KMS-11 (cell line): ENCODE measurements around the gene URM1.
"Not testable (repeated sequence)": the region's sequence is repeated elsewhere in the genome, so short reads cannot be mapped to it uniquely, and the experiment has no call there.

Experiments
- H2AFZ ChIP-seq: fragments of 200-600 bp; sonication (generic); 2 replicates; pipeline ENCODE4 v1.6.1; 2016; ENCODE audit warnings: antibody characterized with exemption, mixed run types, low read depth
- H3K27ac ChIP-seq: fragments of 200-600 bp; sonication (generic); 2 replicates; pipeline ENCODE4 v1.6.1; 2016; ENCODE audit warnings: mild to moderate bottlenecking, mixed run types
- H3K27me3 ChIP-seq: fragments of 200-600 bp; sonication (generic); 2 replicates; pipeline ENCODE4 v1.6.1; 2017; ENCODE audit warnings: mild to moderate bottlenecking, low read depth, mixed run types, moderate library complexity; ENCODE audit not compliant: insufficient read depth
- H3K36me3 ChIP-seq: fragments of 200-600 bp; sonication (generic); 2 replicates; pipeline ENCODE4 v1.6.1; 2017; ENCODE audit warnings: mild to moderate bottlenecking, mixed run types; ENCODE audit not compliant: insufficient read depth
- H3K4me1 ChIP-seq: fragments of 200-600 bp; sonication (generic); 2 replicates; pipeline ENCODE4 v1.6.1; 2016; ENCODE audit warnings: mild to moderate bottlenecking, low read depth, mixed run types; ENCODE audit not compliant: poor library complexity, severe bottlenecking
- H3K4me2 ChIP-seq: fragments of 200-600 bp; sonication (generic); 2 replicates; pipeline ENCODE4 v1.7.0; 2016; ENCODE audit warnings: mild to moderate bottlenecking, mixed run types
- H3K4me3 ChIP-seq: fragments of 200-600 bp; sonication (generic); IDR thresholded peaks from 2 replicates; pipeline ENCODE4 v1.6.1; 2017; ENCODE audit warnings: low read depth, low read length, mixed read lengths; ENCODE audit not compliant: insufficient read depth
- H3K79me2 ChIP-seq: fragments of 200-600 bp; sonication (generic); 2 replicates; pipeline ENCODE4 v1.6.1; 2016; ENCODE audit warnings: low read depth, mixed run types; ENCODE audit not compliant: insufficient read depth
- H3K9ac ChIP-seq: fragments of 200-600 bp; sonication (generic); 2 replicates; pipeline ENCODE4 v1.6.1; 2016; ENCODE audit warnings: mild to moderate bottlenecking, mixed run types
- H4K20me1 ChIP-seq: fragments of 200-600 bp; sonication (generic); 2 replicates; pipeline ENCODE4 v1.6.1; 2016; ENCODE audit warnings: mild to moderate bottlenecking, mixed run types; ENCODE audit not compliant: insufficient read depth
- TF ChIP-seq, protein P1 (sequence below): fragments of 200-600 bp; sonication (generic); conservative IDR thresholded peaks from 2 replicates; pipeline ENCODE4 v1.6.1; 2017; ENCODE audit warnings: low read depth, mild to moderate bottlenecking, antibody characterized with exemption, low read length, moderate library complexity, mixed read lengths

The URM1 gene

DNA sequence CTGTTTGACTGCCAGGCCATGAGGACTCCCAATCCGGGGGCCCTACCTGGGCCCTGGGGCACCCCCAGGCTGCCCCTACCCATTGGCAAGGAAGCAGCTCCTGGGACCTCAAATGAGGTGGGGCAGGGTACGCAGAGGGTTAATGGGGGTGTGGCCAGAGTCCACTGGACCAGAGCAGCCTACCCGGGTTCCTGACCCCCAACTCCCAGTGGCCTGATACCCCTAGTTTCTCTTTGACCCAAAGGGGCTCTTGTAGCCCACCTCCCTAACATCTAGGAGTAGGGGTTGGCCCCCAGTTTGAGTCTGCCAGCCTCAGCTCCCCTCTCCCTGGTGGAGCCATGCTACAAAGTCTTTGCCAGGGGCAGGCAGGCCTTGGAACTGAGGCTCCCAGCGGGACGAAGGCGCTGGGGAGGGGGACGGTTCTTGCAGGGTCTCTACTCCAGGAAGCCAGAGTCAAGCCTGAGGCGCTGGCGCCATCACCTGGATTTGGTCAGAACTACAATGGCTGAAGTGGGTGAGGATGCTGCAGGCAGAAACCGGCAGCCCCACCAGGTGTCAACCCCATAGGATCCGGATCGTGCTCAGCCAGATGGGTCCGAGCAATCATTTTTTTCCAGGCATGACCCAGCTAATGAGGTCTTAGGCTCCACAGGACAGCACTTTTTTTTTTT is 41.1 kb downstream of the URM1 start:
- no peak overlapping the region for H3K4me2 ChIP-seq
- no peak overlapping the region for H3K27ac ChIP-seq
- no peak overlapping the region for H2AFZ ChIP-seq
- no peaks in the 10 kb centered on the region for H3K36me3 ChIP-seq
- peaks cover 15% of the 10 kb centered on the region; the same call in 1 of the 2 replicates for H3K27me3 ChIP-seq
- TF ChIP-seq, protein P1, sequence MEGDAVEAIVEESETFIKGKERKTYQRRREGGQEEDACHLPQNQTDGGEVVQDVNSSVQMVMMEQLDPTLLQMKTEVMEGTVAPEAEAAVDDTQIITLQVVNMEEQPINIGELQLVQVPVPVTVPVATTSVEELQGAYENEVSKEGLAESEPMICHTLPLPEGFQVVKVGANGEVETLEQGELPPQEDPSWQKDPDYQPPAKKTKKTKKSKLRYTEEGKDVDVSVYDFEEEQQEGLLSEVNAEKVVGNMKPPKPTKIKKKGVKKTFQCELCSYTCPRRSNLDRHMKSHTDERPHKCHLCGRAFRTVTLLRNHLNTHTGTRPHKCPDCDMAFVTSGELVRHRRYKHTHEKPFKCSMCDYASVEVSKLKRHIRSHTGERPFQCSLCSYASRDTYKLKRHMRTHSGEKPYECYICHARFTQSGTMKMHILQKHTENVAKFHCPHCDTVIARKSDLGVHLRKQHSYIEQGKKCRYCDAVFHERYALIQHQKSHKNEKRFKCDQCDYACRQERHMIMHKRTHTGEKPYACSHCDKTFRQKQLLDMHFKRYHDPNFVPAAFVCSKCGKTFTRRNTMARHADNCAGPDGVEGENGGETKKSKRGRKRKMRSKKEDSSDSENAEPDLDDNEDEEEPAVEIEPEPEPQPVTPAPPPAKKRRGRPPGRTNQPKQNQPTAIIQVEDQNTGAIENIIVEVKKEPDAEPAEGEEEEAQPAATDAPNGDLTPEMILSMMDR: peak; percentile 70
- peaks cover 9% of the 10 kb centered on the region for H3K4me1 ChIP-seq
- H3K79me2 ChIP-seq: no peaks in the 10 kb centered on the region
- no peak overlapping the region for H3K4me3 ChIP-seq
- H4K20me1 ChIP-seq: no peaks in the 10 kb centered on the region
- no peak overlapping the region for H3K9ac ChIP-seq

DNA sequence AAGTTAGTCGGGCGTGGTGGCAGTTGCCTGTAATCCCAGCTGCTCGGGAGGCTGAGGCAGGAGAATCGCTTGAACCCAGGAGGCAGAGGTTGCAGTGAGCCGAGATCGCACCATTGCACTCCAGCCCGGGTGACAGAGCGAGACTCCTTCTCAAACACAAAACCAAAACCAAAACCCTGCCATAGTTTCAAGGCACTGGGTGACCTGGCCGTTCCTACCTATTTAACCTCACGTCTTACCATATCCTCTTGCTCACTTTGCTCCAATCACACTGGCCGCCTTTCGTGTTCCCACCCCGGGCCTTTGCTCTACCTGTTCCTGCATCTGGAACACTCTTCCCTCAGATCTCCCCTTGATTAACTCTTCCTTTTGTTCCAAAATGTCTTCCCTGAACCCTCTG is 42.6 kb downstream of the URM1 start:
- H4K20me1 ChIP-seq, H3K4me1 ChIP-seq, H3K27ac ChIP-seq, H3K4me3 ChIP-seq, H3K9ac ChIP-seq, H3K36me3 ChIP-seq, H3K79me2 ChIP-seq: not testable (repeated sequence)
- Histone ChIP-seq H3K27me3 (peaks cover 26% of the 10 kb centered on the region), H3K4me2 (peak overlapping the region; percentile 37; the same call in 1 of the 2 replicates), H2AFZ (peak overlapping the region; percentile 21; the same call in 1 of the 2 replicates)

DNA sequence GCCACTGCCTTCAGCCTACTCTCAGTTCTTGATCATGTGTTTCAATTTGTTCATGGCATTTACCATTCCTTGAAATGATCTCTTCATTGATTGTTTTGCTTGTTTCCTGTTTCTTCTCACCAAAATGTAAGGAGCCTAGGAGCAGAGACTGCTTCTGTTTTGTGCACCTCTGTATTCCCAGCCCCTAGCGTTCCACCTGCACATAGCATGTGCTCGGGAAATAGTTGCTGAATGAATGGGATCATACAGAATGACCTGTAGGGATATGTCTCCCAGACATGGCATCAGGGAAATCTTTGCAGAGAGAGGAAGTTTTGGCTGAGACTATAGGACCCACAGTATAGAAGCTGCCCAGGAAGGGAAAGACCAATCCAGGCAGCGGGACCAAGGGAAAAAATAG is 43.3 kb downstream of the URM1 start:
- H3K4me2 ChIP-seq: no peak overlapping the region
- peaks cover 9% of the 10 kb centered on the region for H3K4me1 ChIP-seq
- H3K27ac ChIP-seq: no peak overlapping the region
- H4K20me1 ChIP-seq: no peaks in the 10 kb centered on the region
- H3K27me3 ChIP-seq: peaks cover 33% of the 10 kb centered on the region
- no peak overlapping the region for H2AFZ ChIP-seq
- TF ChIP-seq, protein P1: no peak
- no peak overlapping the region for H3K4me3 ChIP-seq
- no peaks in the 10 kb centered on the region for H3K36me3 ChIP-seq
- no peaks in the 10 kb centered on the region for H3K79me2 ChIP-seq
- no peak overlapping the region for H3K9ac ChIP-seq

DNA sequence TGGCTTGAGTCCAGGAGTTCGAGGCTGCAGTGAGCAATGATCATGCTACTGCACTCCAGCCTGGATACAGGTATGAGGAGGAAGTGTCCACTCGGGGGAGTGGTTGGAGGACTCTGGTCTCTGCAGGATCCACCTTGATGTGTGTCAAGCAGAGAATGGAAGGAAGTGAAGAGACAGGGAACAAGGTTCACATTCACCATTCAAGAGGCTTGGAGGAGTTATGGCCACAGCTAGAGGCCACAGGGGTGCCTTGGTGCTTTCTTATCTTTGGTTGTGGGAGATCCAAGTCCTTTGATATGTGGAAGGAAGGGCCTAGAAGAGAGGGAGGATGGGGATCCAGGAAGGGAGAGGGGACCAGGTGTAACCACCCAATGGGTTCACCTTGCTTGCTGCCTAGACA is 44.1 kb downstream of the URM1 start:
- no peaks in the 10 kb centered on the region for H3K79me2 ChIP-seq
- no peak overlapping the region for H3K4me3 ChIP-seq
- H3K4me1 ChIP-seq: peaks cover 9% of the 10 kb centered on the region
- no peak overlapping the region for H3K27ac ChIP-seq
- TF ChIP-seq, protein P1: no peak
- H3K27me3 ChIP-seq: peaks cover 27% of the 10 kb centered on the region
- H3K9ac ChIP-seq: no peak overlapping the region
- no peak overlapping the region for H3K4me2 ChIP-seq
- no peaks in the 10 kb centered on the region for H3K36me3 ChIP-seq
- no peak overlapping the region for H2AFZ ChIP-seq
- H4K20me1 ChIP-seq: no peaks in the 10 kb centered on the region

DNA sequence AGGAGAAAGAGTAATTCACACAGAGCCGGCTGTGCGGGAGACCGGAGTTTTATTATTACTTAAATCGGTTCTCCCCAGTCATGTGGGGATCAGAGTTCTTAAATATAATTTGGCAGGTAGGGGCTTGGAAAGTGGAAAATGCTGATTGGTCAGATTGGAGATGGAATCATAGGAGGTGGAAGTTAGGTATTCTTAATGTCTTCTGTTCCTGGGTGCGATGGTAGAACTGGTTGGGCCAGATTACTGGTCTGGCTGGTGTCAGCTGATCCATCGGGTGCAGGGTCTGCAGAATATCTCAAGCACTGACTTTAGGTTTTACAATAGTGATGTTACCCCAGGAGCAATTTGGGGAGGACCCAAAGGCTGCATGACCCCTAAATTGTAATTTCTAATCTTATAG is 44.8 kb downstream of the URM1 start:
- TF ChIP-seq, protein P1: no peak
- Histone ChIP-seq H3K27me3 (peaks cover 26% of the 10 kb centered on the region), H3K79me2 (no peaks in the 10 kb centered on the region), H3K4me1 (peaks cover 10% of the 10 kb centered on the region), H3K27ac (no peak overlapping the region), H2AFZ (no peak overlapping the region), H3K4me2 (no peak overlapping the region), H3K9ac (no peak overlapping the region), H3K4me3 (no peak overlapping the region), H4K20me1 (no peaks in the 10 kb centered on the region), H3K36me3 (no peaks in the 10 kb centered on the region)
